WTC11 (cell line): ENCODE data around the gene CLDN7. TPM values are rescaled to one million over a fixed set of nuclear protein-coding genes. Genes with fewer than 3 reads are reported as not detected.

Experiments used
- ATAC-seq: fragments of 200-7000 bp; cut with Tn5 transposase; 2 replicates; pipeline ENCODE4 v1.10.0; 2021; ENCODE audit warnings: mild to moderate bottlenecking, moderate library complexity
- CTCF ChIA-PET: fragments of 300-600 bp; sonication (Branson Sonifier 250); formaldehyde crosslinking; loops from one replicate; lab custom pipeline; 2021; ENCODE audit warnings: antibody characterized with exemption; lab: Charles Lee
- POLR2A ChIA-PET: fragments of 350-600 bp; sonication (Branson Sonifier 250); formaldehyde crosslinking; loops from one replicate; lab custom pipeline; 2021; ENCODE audit warnings: antibody characterized with exemption; lab: Charles Lee
- DNase-seq: peaks from one replicate; pipeline ENCODE4 v3.0.0; 2021; ENCODE audit warnings: low spot score
- H3K27ac Mint-ChIP-seq: 2 replicates; pipeline ENCODE4 v1.8.0; 2021; ENCODE audit warnings: mixed read lengths
- H3K27me3 Mint-ChIP-seq: 2 replicates; pipeline ENCODE4 v1.8.0; 2021; ENCODE audit warnings: low read depth, mild to moderate bottlenecking, moderate library complexity, mixed read lengths
- H3K36me3 Mint-ChIP-seq: 2 replicates; pipeline ENCODE4 v1.8.0; 2021; ENCODE audit warnings: mixed read lengths
- H3K4me1 Mint-ChIP-seq: 2 replicates; pipeline ENCODE4 v1.8.0; 2022; ENCODE audit warnings: mixed read lengths
- H3K4me3 Mint-ChIP-seq: 2 replicates; pipeline ENCODE4 v1.8.0; 2021; ENCODE audit warnings: mild to moderate bottlenecking, moderate library complexity, mixed read lengths
- H3K9me3 Mint-ChIP-seq: 2 replicates; pipeline ENCODE4 v1.8.0; 2021; ENCODE audit warnings: mixed read lengths
- EMX1 ChIP-seq: fragments of 250-450 bp; sonication (Bioruptor Pico); IDR thresholded peaks from 2 replicates; pipeline ENCODE4 v1.8.0; 2021; ENCODE audit warnings: mild to moderate bottlenecking
- FOXK1 ChIP-seq: sonication (generic); formaldehyde crosslinking; IDR thresholded peaks from 2 replicates; pipeline ENCODE4 v1.8.0; 2022; ENCODE audit warnings: mild to moderate bottlenecking, moderate library complexity, missing genetic modification reagents
- GTF2I ChIP-seq: fragments of 250-450 bp; sonication (Bioruptor Pico); conservative IDR thresholded peaks from 2 replicates; pipeline ENCODE4 v1.4.0; 2021; ENCODE audit warnings: mild to moderate bottlenecking
- IRF2 ChIP-seq: sonication (generic); formaldehyde crosslinking; IDR thresholded peaks from 2 replicates; pipeline ENCODE4 v1.8.0; 2022; ENCODE audit warnings: low read depth, missing genetic modification reagents, borderline replicate concordance
- NR2C2 ChIP-seq: sonication (generic); formaldehyde crosslinking; IDR thresholded peaks from 2 replicates; pipeline ENCODE4 v1.8.0; 2022; ENCODE audit warnings: mild to moderate bottlenecking, missing genetic modification reagents
- NR3C1 ChIP-seq: sonication (generic); formaldehyde crosslinking; conservative IDR thresholded peaks from 2 replicates; pipeline ENCODE4 v1.8.1; 2023; ENCODE audit warnings: low read depth, mild to moderate bottlenecking, missing genetic modification reagents
- SP1 ChIP-seq: sonication (generic); formaldehyde crosslinking; conservative IDR thresholded peaks from 2 replicates; pipeline ENCODE4 v1.8.1; 2022; ENCODE audit warnings: missing genetic modification reagents
- ZBTB21 ChIP-seq: sonication (generic); formaldehyde crosslinking; IDR thresholded peaks from 2 replicates; pipeline ENCODE4 v1.8.1; 2023; ENCODE audit warnings: mild to moderate bottlenecking, missing genetic modification reagents, borderline replicate concordance
- ZNF138 ChIP-seq: sonication (generic); formaldehyde crosslinking; conservative IDR thresholded peaks from 2 replicates; pipeline ENCODE4 v1.8.1; 2022; ENCODE audit warnings: mild to moderate bottlenecking, moderate library complexity, missing genetic modification reagents
- ZNF219 ChIP-seq: sonication (generic); formaldehyde crosslinking; IDR thresholded peaks from 2 replicates; pipeline ENCODE4 v1.8.0; 2023; ENCODE audit warnings: missing genetic modification reagents, mild to moderate bottlenecking, borderline replicate concordance
- total RNA-seq: library from RNA; stranded (reverse); gene quantifications from 3 replicates; pipeline ENCODE4 v1.2.3, GENCODE V29; 2021
- TF ChIP-seq, protein P1 (sequence below): fragments of 250-450 bp; sonication (Bioruptor Pico); IDR thresholded peaks from 2 replicates; pipeline ENCODE4 v1.9.0; 2021; ENCODE audit warnings: mild to moderate bottlenecking
- TF ChIP-seq, protein P2 (sequence below): sonication (generic); formaldehyde crosslinking; IDR thresholded peaks from 2 replicates; pipeline ENCODE4 v1.8.0; 2022; ENCODE audit warnings: missing genetic modification reagents
- TF ChIP-seq, protein P3 (sequence below): sonication (generic); formaldehyde crosslinking; IDR thresholded peaks from 2 replicates; pipeline ENCODE4 v1.8.0; 2023; ENCODE audit warnings: missing genetic modification reagents
- TF ChIP-seq, protein P4 (sequence below): fragments of 250-450 bp; sonication (Bioruptor Pico); IDR thresholded peaks from 2 replicates; pipeline ENCODE4 v2.1.2; 2022; ENCODE audit warnings: mild to moderate bottlenecking, moderate library complexity
- TF ChIP-seq, protein P5 (sequence below): sonication (generic); formaldehyde crosslinking; IDR thresholded peaks from 2 replicates; pipeline ENCODE4 v1.8.1; 2022; ENCODE audit warnings: low read depth, missing genetic modification reagents, borderline replicate concordance
- TF ChIP-seq, protein P6 (sequence below): sonication (generic); formaldehyde crosslinking; conservative IDR thresholded peaks from 2 replicates; pipeline ENCODE4 v1.8.1; 2022; ENCODE audit warnings: mild to moderate bottlenecking, missing genetic modification reagents
- TF ChIP-seq, protein P7 (sequence below): fragments of 250-450 bp; sonication (Bioruptor Pico); IDR thresholded peaks from 2 replicates; pipeline ENCODE4 v1.9.0; 2021; ENCODE audit warnings: mild to moderate bottlenecking
- TF ChIP-seq, protein P8 (sequence below): sonication (generic); formaldehyde crosslinking; IDR thresholded peaks from 2 replicates; pipeline ENCODE4 v1.8.0; 2022; ENCODE audit warnings: mild to moderate bottlenecking, missing genetic modification reagents
- TF ChIP-seq, protein P9 (sequence below): sonication (generic); formaldehyde crosslinking; IDR thresholded peaks from 2 replicates; pipeline ENCODE4 v1.8.0; 2022; ENCODE audit warnings: mild to moderate bottlenecking, missing genetic modification reagents

The CLDN7 gene
- total RNA-seq, 1 experiment from 2014 or later: 136 TPM

DNA sequence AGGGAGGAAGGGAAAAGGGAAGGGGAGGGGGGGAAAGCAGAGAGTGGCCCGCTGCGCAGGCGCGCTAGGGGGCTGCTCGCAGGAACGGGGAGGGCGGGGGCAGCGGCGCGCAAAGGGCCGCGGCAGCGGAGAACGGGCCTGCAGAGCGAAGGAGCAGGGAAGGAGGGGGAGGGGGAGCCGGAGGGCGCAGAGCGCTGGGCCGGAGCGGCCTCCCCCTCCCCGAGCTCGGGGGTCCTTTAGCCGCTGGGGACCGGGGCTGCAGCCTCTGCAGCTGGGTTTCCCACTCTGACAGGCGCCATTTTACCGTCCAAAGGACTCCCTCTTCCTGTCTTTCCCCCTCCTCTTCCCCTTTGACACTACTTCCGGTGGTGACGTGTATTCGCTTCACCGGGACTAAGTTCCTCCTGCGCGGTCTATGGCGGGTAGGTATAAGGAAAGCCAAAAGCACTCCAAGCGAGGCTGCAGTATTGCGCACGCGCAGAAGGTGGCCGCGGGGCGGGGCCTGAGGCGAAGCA lies 10.6 kb downstream of the CLDN7 start, which contains the start of gene CTDNEP1:
Gene CTDNEP1 (minus strand): TSS at position 74 of the 515 bp plus-strand sequence. CDS start 438 bp downstream, outside the sequence.
- CTCF ChIA-PET: interaction anchor here (1.2 kb wide), 2 partner anchors 57 to 309 kb away, joined by 3 to 6 read pairs; no protein-coding TSS in a partner anchor
- Mint-ChIP-seq H3K4me1 (peaks cover 29% of the 10 kb centered on the region), H3K27me3 (no peaks in the 10 kb centered on the region), H3K4me3 (peak within 1 kb of the TSS; percentile 92), H3K27ac (peak within 1 kb of the TSS; percentile 100), H3K36me3 (peaks cover 33% of the 10 kb centered on the region), H3K9me3 (no peaks in the 10 kb centered on the region)
- DNase-seq (peak; percentile 97), ATAC-seq (peak; percentile 89)
- TF ChIP-seq, protein P1, sequence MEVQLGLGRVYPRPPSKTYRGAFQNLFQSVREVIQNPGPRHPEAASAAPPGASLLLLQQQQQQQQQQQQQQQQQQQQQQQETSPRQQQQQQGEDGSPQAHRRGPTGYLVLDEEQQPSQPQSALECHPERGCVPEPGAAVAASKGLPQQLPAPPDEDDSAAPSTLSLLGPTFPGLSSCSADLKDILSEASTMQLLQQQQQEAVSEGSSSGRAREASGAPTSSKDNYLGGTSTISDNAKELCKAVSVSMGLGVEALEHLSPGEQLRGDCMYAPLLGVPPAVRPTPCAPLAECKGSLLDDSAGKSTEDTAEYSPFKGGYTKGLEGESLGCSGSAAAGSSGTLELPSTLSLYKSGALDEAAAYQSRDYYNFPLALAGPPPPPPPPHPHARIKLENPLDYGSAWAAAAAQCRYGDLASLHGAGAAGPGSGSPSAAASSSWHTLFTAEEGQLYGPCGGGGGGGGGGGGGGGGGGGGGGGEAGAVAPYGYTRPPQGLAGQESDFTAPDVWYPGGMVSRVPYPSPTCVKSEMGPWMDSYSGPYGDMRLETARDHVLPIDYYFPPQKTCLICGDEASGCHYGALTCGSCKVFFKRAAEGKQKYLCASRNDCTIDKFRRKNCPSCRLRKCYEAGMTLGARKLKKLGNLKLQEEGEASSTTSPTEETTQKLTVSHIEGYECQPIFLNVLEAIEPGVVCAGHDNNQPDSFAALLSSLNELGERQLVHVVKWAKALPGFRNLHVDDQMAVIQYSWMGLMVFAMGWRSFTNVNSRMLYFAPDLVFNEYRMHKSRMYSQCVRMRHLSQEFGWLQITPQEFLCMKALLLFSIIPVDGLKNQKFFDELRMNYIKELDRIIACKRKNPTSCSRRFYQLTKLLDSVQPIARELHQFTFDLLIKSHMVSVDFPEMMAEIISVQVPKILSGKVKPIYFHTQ: no peak
- TF ChIP-seq FOXK1 (no peak), ZNF219 (CRISPR knock-in tag) (no peak), SP1 (CRISPR knock-in tag) (peak; percentile 12; the same call in 1 of the 2 replicates), NR3C1 (CRISPR knock-in tag) (no peak), EMX1 (CRISPR knock-in tag) (no peak)
- TF ChIP-seq, protein P2, sequence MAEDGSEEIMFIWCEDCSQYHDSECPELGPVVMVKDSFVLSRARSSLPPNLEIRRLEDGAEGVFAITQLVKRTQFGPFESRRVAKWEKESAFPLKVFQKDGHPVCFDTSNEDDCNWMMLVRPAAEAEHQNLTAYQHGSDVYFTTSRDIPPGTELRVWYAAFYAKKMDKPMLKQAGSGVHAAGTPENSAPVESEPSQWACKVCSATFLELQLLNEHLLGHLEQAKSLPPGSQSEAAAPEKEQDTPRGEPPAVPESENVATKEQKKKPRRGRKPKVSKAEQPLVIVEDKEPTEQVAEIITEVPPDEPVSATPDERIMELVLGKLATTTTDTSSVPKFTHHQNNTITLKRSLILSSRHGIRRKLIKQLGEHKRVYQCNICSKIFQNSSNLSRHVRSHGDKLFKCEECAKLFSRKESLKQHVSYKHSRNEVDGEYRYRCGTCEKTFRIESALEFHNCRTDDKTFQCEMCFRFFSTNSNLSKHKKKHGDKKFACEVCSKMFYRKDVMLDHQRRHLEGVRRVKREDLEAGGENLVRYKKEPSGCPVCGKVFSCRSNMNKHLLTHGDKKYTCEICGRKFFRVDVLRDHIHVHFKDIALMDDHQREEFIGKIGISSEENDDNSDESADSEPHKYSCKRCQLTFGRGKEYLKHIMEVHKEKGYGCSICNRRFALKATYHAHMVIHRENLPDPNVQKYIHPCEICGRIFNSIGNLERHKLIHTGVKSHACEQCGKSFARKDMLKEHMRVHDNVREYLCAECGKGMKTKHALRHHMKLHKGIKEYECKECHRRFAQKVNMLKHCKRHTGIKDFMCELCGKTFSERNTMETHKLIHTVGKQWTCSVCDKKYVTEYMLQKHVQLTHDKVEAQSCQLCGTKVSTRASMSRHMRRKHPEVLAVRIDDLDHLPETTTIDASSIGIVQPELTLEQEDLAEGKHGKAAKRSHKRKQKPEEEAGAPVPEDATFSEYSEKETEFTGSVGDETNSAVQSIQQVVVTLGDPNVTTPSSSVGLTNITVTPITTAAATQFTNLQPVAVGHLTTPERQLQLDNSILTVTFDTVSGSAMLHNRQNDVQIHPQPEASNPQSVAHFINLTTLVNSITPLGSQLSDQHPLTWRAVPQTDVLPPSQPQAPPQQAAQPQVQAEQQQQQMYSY (CRISPR knock-in tag): no peak
- POLR2A ChIA-PET: interaction anchor here (0.6 to 1.4 kb wide), 4 partner anchors 9 to 31 kb away, joined by 3 to 8 read pairs (median 5); partner anchors contain the start of genes ACADVL, CLDN7, GABARAP and PHF23

DNA sequence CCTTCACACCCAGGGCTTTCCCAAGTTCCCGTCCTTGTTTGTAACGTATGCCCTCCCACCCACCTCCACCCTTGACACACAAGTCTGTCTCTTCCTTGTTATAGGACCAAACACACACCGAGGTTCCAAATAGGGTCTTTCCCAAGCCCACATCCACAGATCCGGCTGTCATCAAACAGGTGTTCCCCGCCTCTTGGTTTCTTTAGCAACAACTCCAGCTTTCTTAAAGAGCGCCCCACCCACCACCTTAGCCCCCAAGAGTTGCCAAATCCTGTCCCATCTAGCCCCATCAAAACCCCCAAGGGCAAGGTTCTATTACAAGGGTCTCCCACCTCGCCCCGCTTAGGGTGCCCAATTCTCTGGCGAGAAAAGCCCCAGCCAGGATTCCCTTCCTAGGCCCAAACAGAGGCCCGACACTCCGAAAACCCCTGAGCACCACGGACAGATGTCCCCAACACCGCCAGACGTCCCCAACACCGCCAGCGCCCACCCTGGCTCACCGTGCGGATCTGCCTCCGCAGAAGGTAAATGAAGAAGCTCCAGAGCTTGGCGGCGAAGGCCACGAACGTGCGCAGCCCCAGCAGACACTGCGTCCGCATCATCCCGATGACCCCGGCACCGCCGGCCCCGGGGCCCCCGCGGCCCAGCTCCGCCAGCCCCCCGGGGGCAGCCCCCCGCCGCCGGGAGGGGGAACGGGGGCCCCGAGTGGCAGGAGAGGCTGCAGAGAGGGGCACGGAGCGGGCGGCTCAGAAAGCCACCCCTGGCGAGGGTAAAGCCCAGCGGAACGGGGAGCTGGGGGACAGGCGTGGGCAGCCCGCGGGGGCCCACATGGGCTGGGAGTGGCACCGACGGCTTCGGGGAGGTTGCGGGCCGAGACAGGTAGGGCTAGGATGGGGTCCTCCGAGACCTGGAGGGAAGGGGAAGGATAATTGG lies 11.3 kb downstream of the CLDN7 start:
- Mint-ChIP-seq H3K27ac (peak overlapping the region; percentile 92), H3K4me1 (peaks cover 34% of the 10 kb centered on the region), H3K9me3 (no peaks in the 10 kb centered on the region), H3K4me3 (peak overlapping the region; percentile 92), H3K27me3 (no peaks in the 10 kb centered on the region), H3K36me3 (peaks cover 33% of the 10 kb centered on the region)
- CTCF ChIA-PET: interaction anchor here (0.6 to 1.5 kb wide), 4 partner anchors 15 to 310 kb away, joined by 3 to 6 read pairs (median 4); no protein-coding TSS in a partner anchor
- DNase-seq: no peak
- POLR2A ChIA-PET: interaction anchor here (0.6 to 1.4 kb wide), 4 partner anchors 9 to 31 kb away, joined by 3 to 8 read pairs (median 5); partner anchors contain the start of genes ACADVL, CLDN7, GABARAP and PHF23
- ATAC-seq: no peak
- TF ChIP-seq GTF2I (CRISPR knock-in tag): no peak
- TF ChIP-seq, protein P3, sequence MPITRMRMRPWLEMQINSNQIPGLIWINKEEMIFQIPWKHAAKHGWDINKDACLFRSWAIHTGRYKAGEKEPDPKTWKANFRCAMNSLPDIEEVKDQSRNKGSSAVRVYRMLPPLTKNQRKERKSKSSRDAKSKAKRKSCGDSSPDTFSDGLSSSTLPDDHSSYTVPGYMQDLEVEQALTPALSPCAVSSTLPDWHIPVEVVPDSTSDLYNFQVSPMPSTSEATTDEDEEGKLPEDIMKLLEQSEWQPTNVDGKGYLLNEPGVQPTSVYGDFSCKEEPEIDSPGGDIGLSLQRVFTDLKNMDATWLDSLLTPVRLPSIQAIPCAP (CRISPR knock-in tag): no peak
- TF ChIP-seq ZBTB21 (CRISPR knock-in tag): no peak
- TF ChIP-seq FOXK1: no peak
- TF ChIP-seq, protein P4, sequence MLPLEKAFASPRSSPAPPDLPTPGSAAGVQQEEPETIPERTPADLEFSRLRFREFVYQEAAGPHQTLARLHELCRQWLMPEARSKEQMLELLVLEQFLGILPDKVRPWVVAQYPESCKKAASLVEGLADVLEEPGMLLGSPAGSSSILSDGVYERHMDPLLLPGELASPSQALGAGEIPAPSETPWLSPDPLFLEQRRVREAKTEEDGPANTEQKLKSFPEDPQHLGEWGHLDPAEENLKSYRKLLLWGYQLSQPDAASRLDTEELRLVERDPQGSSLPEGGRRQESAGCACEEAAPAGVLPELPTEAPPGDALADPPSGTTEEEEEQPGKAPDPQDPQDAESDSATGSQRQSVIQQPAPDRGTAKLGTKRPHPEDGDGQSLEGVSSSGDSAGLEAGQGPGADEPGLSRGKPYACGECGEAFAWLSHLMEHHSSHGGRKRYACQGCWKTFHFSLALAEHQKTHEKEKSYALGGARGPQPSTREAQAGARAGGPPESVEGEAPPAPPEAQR (CRISPR knock-in tag): no peak
- TF ChIP-seq, protein P5, sequence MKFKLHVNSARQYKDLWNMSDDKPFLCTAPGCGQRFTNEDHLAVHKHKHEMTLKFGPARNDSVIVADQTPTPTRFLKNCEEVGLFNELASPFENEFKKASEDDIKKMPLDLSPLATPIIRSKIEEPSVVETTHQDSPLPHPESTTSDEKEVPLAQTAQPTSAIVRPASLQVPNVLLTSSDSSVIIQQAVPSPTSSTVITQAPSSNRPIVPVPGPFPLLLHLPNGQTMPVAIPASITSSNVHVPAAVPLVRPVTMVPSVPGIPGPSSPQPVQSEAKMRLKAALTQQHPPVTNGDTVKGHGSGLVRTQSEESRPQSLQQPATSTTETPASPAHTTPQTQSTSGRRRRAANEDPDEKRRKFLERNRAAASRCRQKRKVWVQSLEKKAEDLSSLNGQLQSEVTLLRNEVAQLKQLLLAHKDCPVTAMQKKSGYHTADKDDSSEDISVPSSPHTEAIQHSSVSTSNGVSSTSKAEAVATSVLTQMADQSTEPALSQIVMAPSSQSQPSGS (CRISPR knock-in tag): no peak
- no peak for TF ChIP-seq IRF2 (CRISPR knock-in tag)
- TF ChIP-seq, protein P6, sequence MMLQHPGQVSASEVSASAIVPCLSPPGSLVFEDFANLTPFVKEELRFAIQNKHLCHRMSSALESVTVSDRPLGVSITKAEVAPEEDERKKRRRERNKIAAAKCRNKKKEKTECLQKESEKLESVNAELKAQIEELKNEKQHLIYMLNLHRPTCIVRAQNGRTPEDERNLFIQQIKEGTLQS (CRISPR knock-in tag): no peak
- TF ChIP-seq, protein P7, sequence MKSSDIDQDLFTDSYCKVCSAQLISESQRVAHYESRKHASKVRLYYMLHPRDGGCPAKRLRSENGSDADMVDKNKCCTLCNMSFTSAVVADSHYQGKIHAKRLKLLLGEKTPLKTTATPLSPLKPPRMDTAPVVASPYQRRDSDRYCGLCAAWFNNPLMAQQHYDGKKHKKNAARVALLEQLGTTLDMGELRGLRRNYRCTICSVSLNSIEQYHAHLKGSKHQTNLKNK (CRISPR knock-in tag): no peak
- TF ChIP-seq, protein P8, sequence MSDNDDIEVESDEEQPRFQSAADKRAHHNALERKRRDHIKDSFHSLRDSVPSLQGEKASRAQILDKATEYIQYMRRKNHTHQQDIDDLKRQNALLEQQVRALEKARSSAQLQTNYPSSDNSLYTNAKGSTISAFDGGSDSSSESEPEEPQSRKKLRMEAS (CRISPR knock-in tag): no peak
- TF ChIP-seq ZNF138 (CRISPR knock-in tag): no peak
- TF ChIP-seq NR2C2: no peak
- TF ChIP-seq, protein P9, sequence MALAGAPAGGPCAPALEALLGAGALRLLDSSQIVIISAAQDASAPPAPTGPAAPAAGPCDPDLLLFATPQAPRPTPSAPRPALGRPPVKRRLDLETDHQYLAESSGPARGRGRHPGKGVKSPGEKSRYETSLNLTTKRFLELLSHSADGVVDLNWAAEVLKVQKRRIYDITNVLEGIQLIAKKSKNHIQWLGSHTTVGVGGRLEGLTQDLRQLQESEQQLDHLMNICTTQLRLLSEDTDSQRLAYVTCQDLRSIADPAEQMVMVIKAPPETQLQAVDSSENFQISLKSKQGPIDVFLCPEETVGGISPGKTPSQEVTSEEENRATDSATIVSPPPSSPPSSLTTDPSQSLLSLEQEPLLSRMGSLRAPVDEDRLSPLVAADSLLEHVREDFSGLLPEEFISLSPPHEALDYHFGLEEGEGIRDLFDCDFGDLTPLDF: no peak
